ENCODE results near the gene SNAI1.
"Not testable (repeated sequence)": the region's sequence is repeated elsewhere in the genome, so short reads cannot be mapped to it uniquely, and the experiment has no call there.

The SNAI1 gene

DNA sequence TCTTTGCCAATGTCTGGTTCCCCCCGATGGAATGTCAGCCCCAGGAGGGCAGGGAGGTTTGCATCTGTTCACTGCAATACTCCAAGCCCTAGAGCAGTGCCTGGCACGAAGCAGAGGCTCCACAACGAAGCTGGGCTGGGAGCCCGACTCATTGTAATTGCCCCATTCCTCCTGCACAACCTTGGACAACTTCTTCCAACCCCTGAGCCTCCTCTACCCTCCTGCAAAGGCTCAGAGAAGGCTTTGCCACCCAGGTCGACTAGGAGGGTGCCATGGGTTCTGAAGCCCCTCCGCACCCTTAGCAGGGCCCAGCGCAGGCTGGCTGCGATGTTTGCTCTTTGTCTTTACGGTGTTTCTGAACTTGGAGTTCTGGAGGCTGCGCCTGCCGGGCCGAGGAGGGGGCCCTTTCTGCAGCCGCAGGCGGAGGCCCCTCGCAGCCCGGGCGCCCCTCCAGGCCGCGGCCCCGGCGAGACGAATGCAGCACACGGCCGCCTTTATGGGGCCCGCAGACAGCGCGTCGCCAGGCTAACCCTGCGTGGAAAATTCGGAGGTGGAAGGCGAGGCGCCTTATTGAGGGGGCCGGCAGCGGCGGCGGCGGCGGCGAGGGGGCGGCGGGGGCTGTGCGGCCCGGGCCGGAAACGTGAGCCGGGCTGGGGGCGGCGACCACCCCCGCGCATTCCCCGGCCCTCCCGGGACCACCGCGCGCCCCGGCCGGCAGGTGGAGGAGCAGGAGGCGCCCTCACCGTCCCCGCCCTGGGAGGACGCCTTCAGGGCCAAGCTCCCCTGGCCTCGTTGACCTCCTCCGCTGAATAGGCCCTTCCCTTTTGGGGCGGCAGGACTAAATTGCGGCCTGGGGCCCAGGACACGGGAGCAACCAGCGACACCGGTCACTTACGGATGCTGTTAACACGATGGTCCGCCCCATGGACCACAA is 27.0 kb downstream of the SNAI1 start:
- H3K4me3 Mint-ChIP-seq: peak overlapping the region; percentile 52

DNA sequence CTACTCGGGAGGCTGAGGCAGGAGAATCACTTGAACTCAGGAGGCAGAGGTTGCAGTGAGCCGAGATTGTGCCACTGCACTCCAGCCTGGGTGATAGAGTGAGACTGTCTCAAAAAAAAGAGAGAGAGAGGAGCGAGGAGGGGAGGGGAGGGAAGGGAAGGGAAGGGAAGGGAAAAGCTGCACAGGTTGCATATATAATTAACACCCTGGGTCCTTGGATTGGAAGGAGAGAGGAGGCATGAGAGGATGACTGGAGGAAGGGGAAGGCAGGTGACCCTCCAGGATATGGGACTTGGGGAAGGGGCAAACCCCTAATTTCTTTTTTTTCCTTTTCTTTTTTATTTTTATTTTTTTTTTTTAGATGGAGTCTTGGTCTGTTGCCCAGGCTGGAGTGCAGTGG is 28.8 kb downstream of the SNAI1 start:
- not testable (repeated sequence) for DNase-seq; H3K27ac Mint-ChIP-seq; H3K27me3 Mint-ChIP-seq (ENCODE audit: low read depth, poor library complexity); H3K4me3 Mint-ChIP-seq; H3K36me3 Mint-ChIP-seq (ENCODE audit: low read depth); H3K9me3 Mint-ChIP-seq
- peaks cover 53% of the 10 kb centered on the region for H3K4me1 Mint-ChIP-seq

More for the DNA sequence above, 27.0 kb downstream of the SNAI1 start:
- H3K27ac Mint-ChIP-seq: no peak overlapping the region
- H3K27me3 Mint-ChIP-seq (ENCODE audit: low read depth, poor library complexity): no peaks in the 10 kb centered on the region
- DNase-seq: peak; percentile 67
- peaks cover 47% of the 10 kb centered on the region for H3K4me1 Mint-ChIP-seq
- TF ChIP-seq, protein P1, sequence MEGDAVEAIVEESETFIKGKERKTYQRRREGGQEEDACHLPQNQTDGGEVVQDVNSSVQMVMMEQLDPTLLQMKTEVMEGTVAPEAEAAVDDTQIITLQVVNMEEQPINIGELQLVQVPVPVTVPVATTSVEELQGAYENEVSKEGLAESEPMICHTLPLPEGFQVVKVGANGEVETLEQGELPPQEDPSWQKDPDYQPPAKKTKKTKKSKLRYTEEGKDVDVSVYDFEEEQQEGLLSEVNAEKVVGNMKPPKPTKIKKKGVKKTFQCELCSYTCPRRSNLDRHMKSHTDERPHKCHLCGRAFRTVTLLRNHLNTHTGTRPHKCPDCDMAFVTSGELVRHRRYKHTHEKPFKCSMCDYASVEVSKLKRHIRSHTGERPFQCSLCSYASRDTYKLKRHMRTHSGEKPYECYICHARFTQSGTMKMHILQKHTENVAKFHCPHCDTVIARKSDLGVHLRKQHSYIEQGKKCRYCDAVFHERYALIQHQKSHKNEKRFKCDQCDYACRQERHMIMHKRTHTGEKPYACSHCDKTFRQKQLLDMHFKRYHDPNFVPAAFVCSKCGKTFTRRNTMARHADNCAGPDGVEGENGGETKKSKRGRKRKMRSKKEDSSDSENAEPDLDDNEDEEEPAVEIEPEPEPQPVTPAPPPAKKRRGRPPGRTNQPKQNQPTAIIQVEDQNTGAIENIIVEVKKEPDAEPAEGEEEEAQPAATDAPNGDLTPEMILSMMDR (IDR thresholded peaks at IDR 0.05): no peak
- no peaks in the 10 kb centered on the region for H3K36me3 Mint-ChIP-seq (ENCODE audit: low read depth)
- no peaks in the 10 kb centered on the region for H3K9me3 Mint-ChIP-seq

DNA sequence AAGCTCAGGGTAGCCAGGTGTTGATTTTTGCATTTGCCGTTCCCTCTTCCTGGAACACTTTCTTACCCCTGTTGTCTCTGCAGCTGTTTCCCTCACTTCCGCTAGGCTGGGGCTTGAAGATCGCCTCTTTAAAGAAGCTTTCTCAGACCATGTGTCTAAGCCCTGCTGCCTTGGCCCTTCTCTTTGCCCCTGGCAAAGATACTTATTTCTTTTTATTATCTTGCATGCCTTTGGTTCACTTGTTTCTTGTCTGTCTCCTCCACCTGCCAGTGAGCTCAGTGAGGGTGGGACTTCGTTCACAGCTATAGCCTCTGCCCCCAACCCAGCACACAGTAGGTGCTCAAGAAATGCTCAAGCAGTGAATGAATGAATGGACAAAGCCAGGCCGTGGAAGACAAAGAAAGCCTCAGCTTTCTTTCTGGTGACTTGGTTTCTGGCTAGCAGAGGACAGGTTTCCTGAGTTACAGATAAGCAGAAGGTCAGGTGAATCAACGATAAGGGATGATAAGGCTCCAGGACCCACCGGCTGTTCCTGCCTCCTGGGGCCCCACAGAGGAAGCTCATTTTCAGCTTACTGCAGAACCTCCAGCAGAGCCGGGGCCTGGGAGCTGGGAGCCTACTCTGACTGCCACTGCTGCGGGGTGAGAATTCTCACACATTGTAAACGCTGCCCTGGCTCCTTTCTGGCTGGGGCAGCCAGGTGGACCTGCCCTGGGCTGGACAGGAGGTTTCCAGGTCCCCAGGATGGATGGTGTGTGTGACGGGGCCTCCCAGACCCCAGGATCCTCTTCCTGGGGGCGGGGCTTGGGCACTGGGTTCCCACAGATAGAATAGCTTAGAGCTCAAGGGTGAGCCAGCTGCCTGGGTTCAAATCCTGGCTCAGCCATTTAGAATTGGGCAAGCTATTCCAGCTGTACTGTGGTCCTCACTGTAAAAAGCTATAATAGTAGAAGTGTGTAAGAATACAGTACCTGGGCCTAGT is 29.8 kb downstream of the SNAI1 start:
- H3K36me3 Mint-ChIP-seq (ENCODE audit: low read depth): no peaks in the 10 kb centered on the region
- DNase-seq: no peak
- TF ChIP-seq, protein P1 (IDR thresholded peaks at IDR 0.05): no peak
- peak overlapping the region; percentile 62 for H3K27ac Mint-ChIP-seq
- peaks cover 59% of the 10 kb centered on the region for H3K4me1 Mint-ChIP-seq
- H3K9me3 Mint-ChIP-seq: no peaks in the 10 kb centered on the region
- H3K27me3 Mint-ChIP-seq (ENCODE audit: low read depth, poor library complexity): no peaks in the 10 kb centered on the region
- no peak overlapping the region for H3K4me3 Mint-ChIP-seq

DNA sequence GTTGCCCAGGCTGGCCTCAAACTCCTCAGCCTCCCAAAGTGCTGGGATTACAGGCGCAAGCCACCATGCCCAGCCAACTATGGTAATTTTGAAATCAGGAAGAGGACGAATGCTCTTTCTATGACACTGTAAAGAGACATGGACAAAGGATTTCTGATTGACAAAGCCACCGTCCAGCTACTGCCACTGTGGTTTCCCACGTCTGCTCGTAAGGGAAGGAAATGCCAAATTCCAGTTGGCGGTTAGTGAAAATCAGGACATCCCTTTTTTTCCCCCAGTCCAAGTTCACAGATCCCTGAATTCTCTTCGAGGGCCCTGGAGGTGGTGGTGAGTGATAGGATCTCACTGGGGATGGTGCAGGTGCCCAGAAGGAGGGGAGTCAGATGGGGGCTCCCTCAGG is 31.2 kb downstream of the SNAI1 start:
- Mint-ChIP-seq H3K9me3 (no peaks in the 10 kb centered on the region), H3K27me3 (ENCODE audit: low read depth, poor library complexity) (peaks cover 4% of the 10 kb centered on the region), H3K36me3 (ENCODE audit: low read depth) (no peaks in the 10 kb centered on the region), H3K4me3 (no peak overlapping the region), H3K27ac (no peak overlapping the region), H3K4me1 (peaks cover 65% of the 10 kb centered on the region)
- TF ChIP-seq, protein P1 (IDR thresholded peaks at IDR 0.05): no peak
- DNase-seq: no peak

DNA sequence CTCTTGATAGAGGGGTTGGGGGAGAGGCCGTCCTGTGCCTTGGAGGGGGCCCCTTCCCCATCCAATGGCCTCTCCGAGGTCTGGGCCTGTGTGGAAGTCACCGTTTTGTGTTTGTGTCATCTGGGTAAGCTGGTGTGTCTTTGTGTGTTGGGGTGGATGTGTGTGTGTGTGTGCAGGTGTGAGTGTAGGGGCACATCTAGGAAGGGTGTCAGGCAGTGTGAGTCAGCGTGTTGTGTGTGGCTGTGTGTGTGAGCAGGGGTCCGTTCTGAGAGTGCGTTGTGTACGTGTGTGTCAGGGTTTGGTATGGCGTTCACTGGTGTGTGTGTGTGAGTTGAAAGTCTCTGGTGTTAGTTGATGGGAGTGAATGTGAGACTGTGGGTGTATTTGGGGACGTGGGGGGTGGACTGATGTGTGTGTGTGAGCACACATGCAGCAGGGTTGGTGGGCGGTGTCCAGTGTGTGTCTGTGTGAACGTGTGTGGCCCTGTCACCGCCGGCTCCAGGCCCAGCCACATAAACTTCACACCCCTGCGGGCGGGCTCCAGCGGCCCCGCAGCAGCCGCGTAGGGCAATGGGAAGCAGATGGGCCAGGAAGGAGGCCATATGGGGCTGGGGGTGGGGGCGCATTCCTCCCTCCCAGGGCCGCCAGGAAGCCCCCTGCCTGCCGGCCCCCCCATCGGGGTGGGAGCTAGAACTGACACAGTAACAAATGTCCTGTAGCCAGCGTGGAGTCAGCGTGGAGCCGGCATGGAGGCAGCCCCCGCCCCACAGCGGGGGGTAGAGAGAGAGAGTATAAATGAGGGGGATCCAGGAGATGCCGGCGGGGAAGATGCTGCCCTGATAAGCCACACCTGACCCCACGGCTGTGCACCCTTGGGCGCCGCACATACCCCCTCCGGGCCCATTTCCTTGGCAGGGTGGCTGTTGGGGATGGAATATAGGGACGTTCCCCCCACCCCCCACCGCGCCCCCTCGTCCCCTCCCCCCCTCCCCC is 32.1 kb downstream of the SNAI1 start:
- Mint-ChIP-seq H3K4me3 (peak overlapping the region; percentile 1), H3K27me3 (ENCODE audit: low read depth, poor library complexity) (peaks cover 4% of the 10 kb centered on the region), H3K27ac (no peak overlapping the region), H3K4me1 (peaks cover 60% of the 10 kb centered on the region), H3K36me3 (ENCODE audit: low read depth) (no peaks in the 10 kb centered on the region), H3K9me3 (no peaks in the 10 kb centered on the region)
- TF ChIP-seq, protein P1 (IDR thresholded peaks at IDR 0.05): no peak
- peak; percentile 51 for DNase-seq
